Endothelial cell of umbilical vein (primary cell): ENCODE measurements around the gene RPS27. TPM values are rescaled to one million over a fixed set of nuclear protein-coding genes. Genes with fewer than 3 reads are reported as not detected.

Experiments used
- BruUV-seq: library from RNA; stranded (reverse); fragments of 400-500 nt; replicated peaks from 2 replicates; lab custom pipeline; 2021; lab: Mats Ljungman, UMichigan
- CTCF ChIA-PET: fragments of 300-600, 350-600 bp; sonication (Branson Sonifier 250); formaldehyde crosslinking; loops from one replicate; lab custom pipeline; 2021; ENCODE audit warnings: antibody characterized with exemption, inconsistent platforms; lab: Charles Lee
- POLR2A ChIA-PET: fragments of 300-600, 350-600 bp; sonication (Branson Sonifier 250); formaldehyde crosslinking; loops from one replicate; lab custom pipeline; 2021; ENCODE audit warnings: antibody characterized with exemption, inconsistent platforms; lab: Charles Lee
- DNase-seq: peaks from one replicate; pipeline ENCODE4 v3.0.0-alpha.2; 2011; ENCODE audit warnings: low read depth, low spot score
- FAIRE-seq: peaks from 2 replicates; lab custom pipeline; 2011; peaks lifted over from hg19 to GRCh38; lab: Jason Lieb, UNC
- H2AFZ ChIP-seq: 2 replicates; pipeline ENCODE4 v1.6.0; 2012; ENCODE audit warnings: low read depth, low read length, control low read depth, inconsistent platforms
- H3K27ac ChIP-seq: 2 replicates; pipeline ENCODE4 v1.5.1; 2011; ENCODE audit warnings: low read depth, mild to moderate bottlenecking, control low read depth, low read length, moderate library complexity; ENCODE audit not compliant: insufficient read depth
- H3K27me3 ChIP-seq, 2 experiments: 2 replicates each; pipeline versions ENCODE4 v1.6.0 to v1.6.1; 2011; ENCODE audit warnings: low read length in 2 of 2, mixed read lengths in 1 of 2; ENCODE audit not compliant: control insufficient read depth in 2 of 2, insufficient read depth in 2 of 2
- H3K36me3 ChIP-seq, 2 experiments: 2 replicates in 1 of 2; 3 replicates in 1 of 2; pipeline ENCODE4 v1.5.1; 2011; ENCODE audit warnings: low read length in 2 of 2, mild to moderate bottlenecking in 1 of 2, moderate library complexity in 1 of 2; ENCODE audit not compliant: control insufficient read depth in 2 of 2, insufficient read depth in 2 of 2; ENCODE audit errors: extremely low read depth in 1 of 2
- H3K4me1 ChIP-seq: 3 replicates; pipeline ENCODE4 v1.5.1; 2011; ENCODE audit warnings: mild to moderate bottlenecking, low read length; ENCODE audit not compliant: control insufficient read depth, insufficient read depth; ENCODE audit errors: extremely low read depth
- H3K4me2 ChIP-seq: 2 replicates; pipeline ENCODE4 v1.6.1; 2011; ENCODE audit warnings: low read length, control low read depth, mixed read lengths; ENCODE audit not compliant: insufficient read depth
- H3K4me3 ChIP-seq, 3 experiments: fragments of 200-600 bp in 1 of 3; sonication (generic), shearing (Covaris generic) in 1 of 3; replicated peaks in 1 of 3; 2 replicates each; pipeline ENCODE4 v1.5.1; 2011 to 2016; ENCODE audit warnings: control low read depth in 3 of 3, low read length in 3 of 3, mild to moderate bottlenecking in 2 of 3, inconsistent platforms in 1 of 3, low read depth in 1 of 3, moderate library complexity in 1 of 3; ENCODE audit not compliant: insufficient read depth in 1 of 3
- H3K79me2 ChIP-seq: 2 replicates; pipeline ENCODE4 v1.6.0; 2012; ENCODE audit warnings: low read length, inconsistent platforms; ENCODE audit not compliant: control insufficient read depth, insufficient read depth
- H3K9ac ChIP-seq: replicated peaks from 2 replicates; pipeline ENCODE3; 2011; ENCODE audit warnings: low read length, control low read depth; ENCODE audit not compliant: insufficient read depth; ENCODE audit errors: extremely low read depth
- H3K9me1 ChIP-seq: replicated peaks from 3 replicates; pipeline ENCODE4 v1.6.0; 2011; ENCODE audit warnings: mild to moderate bottlenecking, low read length; ENCODE audit not compliant: control insufficient read depth, insufficient read depth; ENCODE audit errors: extremely low read depth
- H3K9me3 ChIP-seq: replicated peaks from 2 replicates; pipeline ENCODE4 v1.5.1; 2012; ENCODE audit warnings: low read length, inconsistent platforms; ENCODE audit not compliant: control insufficient read depth, insufficient read depth
- H4K20me1 ChIP-seq: replicated peaks from 2 replicates; pipeline ENCODE3; 2011; ENCODE audit warnings: mild to moderate bottlenecking, low read length; ENCODE audit not compliant: control insufficient read depth, insufficient read depth; ENCODE audit errors: extremely low read depth
- EZH2 ChIP-seq: IDR thresholded peaks from 2 replicates; pipeline ENCODE4 v1.6.1; 2012; ENCODE audit warnings: borderline replicate concordance, low read depth, mild to moderate bottlenecking, moderate library complexity, low read length, inconsistent platforms; ENCODE audit not compliant: severe bottlenecking
- FOS ChIP-seq: IDR thresholded peaks from 2 replicates; pipeline ENCODE4 v1.6.1; 2011; ENCODE audit warnings: mild to moderate bottlenecking, low read length, moderate library complexity, borderline replicate concordance; ENCODE audit not compliant: insufficient read depth
- GATA2 ChIP-seq: IDR thresholded peaks from 2 replicates; pipeline ENCODE4 v1.7.0; 2011; ENCODE audit warnings: low read depth, mild to moderate bottlenecking, moderate library complexity, mixed read lengths, low read length; ENCODE audit not compliant: insufficient read length, insufficient read depth
- JUN ChIP-seq: IDR thresholded peaks from 2 replicates; pipeline ENCODE4 v1.6.1; 2011; ENCODE audit warnings: borderline replicate concordance, low read depth; ENCODE audit not compliant: insufficient read length, insufficient read depth
- MAX ChIP-seq: IDR thresholded peaks from 2 replicates; pipeline ENCODE4 v1.6.1; 2011; ENCODE audit not compliant: insufficient read depth, insufficient read length
- MYC ChIP-seq: IDR thresholded peaks from one replicate; pipeline ENCODE4 v1.6.1; 2011; ENCODE audit warnings: mild to moderate bottlenecking, low read depth, low read length
- POLR2A ChIP-seq: IDR thresholded peaks from 2 replicates; pipeline ENCODE4 v1.6.1; 2012; ENCODE audit warnings: low read depth, mild to moderate bottlenecking, control low read depth, low read length
- POLR2AphosphoS5 ChIP-seq: IDR thresholded peaks from 2 replicates; pipeline ENCODE4 v1.6.1; 2012; ENCODE audit warnings: low read depth, mild to moderate bottlenecking, control low read depth, low read length, moderate library complexity; ENCODE audit not compliant: insufficient read depth
- dilution Hi-C: fragments of 300-500 bp; cut with MboI; formaldehyde crosslinking; loops from one replicate; pipeline ENCODE4 v1.15.0; 2019; ENCODE audit warnings: low sequenced_read_pairs; ENCODE audit not compliant: extremely low pct_ligation_motif_present
- intact Hi-C: fragments of 100-400 bp; cut with micrococcal nuclease; formaldehyde crosslinking; loops from one replicate; pipeline ENCODE4 v1.10.0; 2022
- polyA plus RNA-seq, 4 experiments: library from polyadenylated mRNA; depleted of rRNA in 3 of 4; stranded (reverse) in 3 of 4; unstranded in 1 of 4; fragments of >200 nt; gene quantifications; 2 replicates each; pipeline versions ENCODE4 v1.2.1 to v1.2.3, GENCODE V29; 2011 to 2012; ENCODE audit warnings: missing spikeins in 1 of 4
- total RNA-seq: library from RNA; stranded (reverse); gene quantifications from 2 replicates; pipeline ENCODE4 v1.2.3, GENCODE V29; 2021
- TF ChIP-seq, protein P1 (sequence below), 2 donors: IDR thresholded peaks; 1 replicate in 1 of 2; 2 replicates in 1 of 2; pipeline ENCODE4 v1.5.1; 2011; ENCODE audit warnings: low read length in 2 of 2, mild to moderate bottlenecking in 2 of 2, moderate library complexity in 2 of 2, control low read depth in 1 of 2, inconsistent platforms in 1 of 2, low read depth in 1 of 2; ENCODE audit not compliant: insufficient read depth in 1 of 2; ENCODE audit errors: extremely low read depth in 1 of 2

Gene RPS27
- total and polyA plus RNA-seq, 2 donors (not counting 3 experiments of a cell fraction or from before 2014, with no cell fraction given) = 1,120 to 1,521 TPM

- Histone ChIP-seq H3K9me3 (no peaks in the 10 kb centered on the region), H3K4me3 (no peak overlapping the region), H3K27me3 (no peaks in the 10 kb centered on the region), H4K20me1 (no peaks in the 10 kb centered on the region), H3K9me1 (no peaks in the 10 kb centered on the region), H3K79me2 (peaks cover 16% of the 10 kb centered on the region), H3K9ac (no peak overlapping the region), H3K36me3 (peaks cover 2 to 42% of the 10 kb centered on the region in 2 experiments), H3K27ac (no peak overlapping the region), H3K4me1 (peaks cover 9% of the 10 kb centered on the region), H2AFZ (no peak overlapping the region), H3K4me2 (peak overlapping the region; percentile 73)
- dilution Hi-C loops = no loop called here
- intact Hi-C loops = no loop called here
- ChIA-PET POLR2A (no interaction called here), CTCF (interaction anchor here (1.0 to 5.3 kb wide), 7 partner anchors 16 to 147 kb away, joined by 3 to 65 read pairs (median 34); partner anchors contain the start of genes CREB3L4 and JTB)
- TF ChIP-seq JUN (no peak), FOS (no peak), MYC (no peak), POLR2A (no peak), EZH2 (no peak), MAX (no peak), POLR2AphosphoS5 (no peak), GATA2 (no peak)
- TF ChIP-seq, protein P1, sequence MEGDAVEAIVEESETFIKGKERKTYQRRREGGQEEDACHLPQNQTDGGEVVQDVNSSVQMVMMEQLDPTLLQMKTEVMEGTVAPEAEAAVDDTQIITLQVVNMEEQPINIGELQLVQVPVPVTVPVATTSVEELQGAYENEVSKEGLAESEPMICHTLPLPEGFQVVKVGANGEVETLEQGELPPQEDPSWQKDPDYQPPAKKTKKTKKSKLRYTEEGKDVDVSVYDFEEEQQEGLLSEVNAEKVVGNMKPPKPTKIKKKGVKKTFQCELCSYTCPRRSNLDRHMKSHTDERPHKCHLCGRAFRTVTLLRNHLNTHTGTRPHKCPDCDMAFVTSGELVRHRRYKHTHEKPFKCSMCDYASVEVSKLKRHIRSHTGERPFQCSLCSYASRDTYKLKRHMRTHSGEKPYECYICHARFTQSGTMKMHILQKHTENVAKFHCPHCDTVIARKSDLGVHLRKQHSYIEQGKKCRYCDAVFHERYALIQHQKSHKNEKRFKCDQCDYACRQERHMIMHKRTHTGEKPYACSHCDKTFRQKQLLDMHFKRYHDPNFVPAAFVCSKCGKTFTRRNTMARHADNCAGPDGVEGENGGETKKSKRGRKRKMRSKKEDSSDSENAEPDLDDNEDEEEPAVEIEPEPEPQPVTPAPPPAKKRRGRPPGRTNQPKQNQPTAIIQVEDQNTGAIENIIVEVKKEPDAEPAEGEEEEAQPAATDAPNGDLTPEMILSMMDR (IDR thresholded peaks at IDR 0.05; ENCODE audit: extremely low read depth in 1 of 2, insufficient read depth in 1 of 2, low read depth in 1 of 2, low read length in 2 of 2) = no peak
- DNase-seq (no peak), FAIRE-seq (peak; percentile 44)
- no TSS peak for BruUV-seq
These were observed 46.3 kb upstream of the RPS27 start for GRCh38 chr1:153944005-153944826.
